Prostate gland (tissue), 2 donors: ENCODE data around the gene FOXI1.

ENCODE experiments used
- POLR2A ChIP-seq: fragments of 450-650 bp; IDR thresholded peaks from one replicate; pipeline ENCODE4 v1.6.1; 2016; ENCODE audit warnings: antibody characterized with exemption, mild to moderate bottlenecking
- POLR2AphosphoS5 ChIP-seq: sonication (generic); formaldehyde crosslinking; IDR thresholded peaks from one replicate; pipeline ENCODE4 v1.6.1; 2017; ENCODE audit warnings: antibody characterized with exemption
- TF ChIP-seq, protein P1 (sequence below), 4 experiments: fragments of 200-600 bp in 2 of 4; fragments of 450-650 bp in 2 of 4; sonication (generic) in 2 of 4; IDR thresholded peaks; 1 replicate in 3 of 4; 2 replicates in 1 of 4; pipeline ENCODE4 v1.5.1; 2016 to 2019; ENCODE audit warnings: antibody characterized with exemption in 4 of 4, mild to moderate bottlenecking in 2 of 4, moderate library complexity in 2 of 4

DNA sequence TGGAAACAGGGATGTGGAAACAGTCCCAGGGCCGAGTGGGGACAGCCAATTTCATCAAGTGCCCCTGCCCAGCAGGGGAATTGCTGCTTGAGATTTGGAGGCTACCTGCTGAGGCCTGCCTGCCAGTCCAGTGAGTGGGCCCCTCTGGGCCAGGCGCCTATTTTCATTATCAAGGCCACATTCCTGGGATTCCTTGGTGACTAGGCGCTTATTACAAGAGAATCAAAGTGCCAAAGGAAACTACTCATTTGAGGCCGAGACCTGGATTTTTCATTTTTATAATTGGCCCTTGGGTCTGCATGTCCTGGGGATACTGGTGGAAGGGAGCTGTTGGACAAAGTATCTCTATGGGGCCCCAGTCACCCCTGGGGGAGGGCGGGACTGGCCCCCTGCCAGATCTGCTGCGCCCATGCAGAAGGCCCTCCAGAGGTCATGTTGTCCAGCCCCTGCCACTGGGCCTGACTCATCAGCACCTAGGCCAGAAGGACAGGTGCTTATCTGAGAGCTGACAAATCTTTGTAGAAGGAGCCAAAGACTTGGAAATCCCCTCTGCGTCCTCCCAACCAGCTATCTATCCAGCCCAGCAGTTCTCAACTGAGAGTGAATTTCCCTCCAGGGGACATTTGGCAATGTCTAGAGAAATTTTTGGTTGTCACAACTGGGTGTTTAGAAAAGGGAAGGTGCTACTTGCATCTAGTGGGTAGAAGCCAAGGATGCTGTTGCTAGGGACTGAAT is 45.6 kb downstream of the FOXI1 start:
- TF ChIP-seq, protein P1, sequence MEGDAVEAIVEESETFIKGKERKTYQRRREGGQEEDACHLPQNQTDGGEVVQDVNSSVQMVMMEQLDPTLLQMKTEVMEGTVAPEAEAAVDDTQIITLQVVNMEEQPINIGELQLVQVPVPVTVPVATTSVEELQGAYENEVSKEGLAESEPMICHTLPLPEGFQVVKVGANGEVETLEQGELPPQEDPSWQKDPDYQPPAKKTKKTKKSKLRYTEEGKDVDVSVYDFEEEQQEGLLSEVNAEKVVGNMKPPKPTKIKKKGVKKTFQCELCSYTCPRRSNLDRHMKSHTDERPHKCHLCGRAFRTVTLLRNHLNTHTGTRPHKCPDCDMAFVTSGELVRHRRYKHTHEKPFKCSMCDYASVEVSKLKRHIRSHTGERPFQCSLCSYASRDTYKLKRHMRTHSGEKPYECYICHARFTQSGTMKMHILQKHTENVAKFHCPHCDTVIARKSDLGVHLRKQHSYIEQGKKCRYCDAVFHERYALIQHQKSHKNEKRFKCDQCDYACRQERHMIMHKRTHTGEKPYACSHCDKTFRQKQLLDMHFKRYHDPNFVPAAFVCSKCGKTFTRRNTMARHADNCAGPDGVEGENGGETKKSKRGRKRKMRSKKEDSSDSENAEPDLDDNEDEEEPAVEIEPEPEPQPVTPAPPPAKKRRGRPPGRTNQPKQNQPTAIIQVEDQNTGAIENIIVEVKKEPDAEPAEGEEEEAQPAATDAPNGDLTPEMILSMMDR (IDR thresholded peaks at IDR 0.05): no peak
- peak; percentile 60 for TF ChIP-seq POLR2AphosphoS5
- no peak for TF ChIP-seq POLR2A
